Activated T-helper 9 cell treated with anti-CD3 and anti-CD28 coated beads, Interleukin-2, amount 50 U/mL, for 16 hours (primary cell): ENCODE results near the gene RPL15.
"Not testable (repeated sequence)": the region's sequence is repeated elsewhere in the genome, so short reads cannot be mapped to it uniquely, and the experiment has no call there.

Experiments
- DNase-seq: peaks from one replicate; pipeline ENCODE4 v3.0.0-alpha.2; 2020; ENCODE audit warnings: low read depth

Gene RPL15

DNA sequence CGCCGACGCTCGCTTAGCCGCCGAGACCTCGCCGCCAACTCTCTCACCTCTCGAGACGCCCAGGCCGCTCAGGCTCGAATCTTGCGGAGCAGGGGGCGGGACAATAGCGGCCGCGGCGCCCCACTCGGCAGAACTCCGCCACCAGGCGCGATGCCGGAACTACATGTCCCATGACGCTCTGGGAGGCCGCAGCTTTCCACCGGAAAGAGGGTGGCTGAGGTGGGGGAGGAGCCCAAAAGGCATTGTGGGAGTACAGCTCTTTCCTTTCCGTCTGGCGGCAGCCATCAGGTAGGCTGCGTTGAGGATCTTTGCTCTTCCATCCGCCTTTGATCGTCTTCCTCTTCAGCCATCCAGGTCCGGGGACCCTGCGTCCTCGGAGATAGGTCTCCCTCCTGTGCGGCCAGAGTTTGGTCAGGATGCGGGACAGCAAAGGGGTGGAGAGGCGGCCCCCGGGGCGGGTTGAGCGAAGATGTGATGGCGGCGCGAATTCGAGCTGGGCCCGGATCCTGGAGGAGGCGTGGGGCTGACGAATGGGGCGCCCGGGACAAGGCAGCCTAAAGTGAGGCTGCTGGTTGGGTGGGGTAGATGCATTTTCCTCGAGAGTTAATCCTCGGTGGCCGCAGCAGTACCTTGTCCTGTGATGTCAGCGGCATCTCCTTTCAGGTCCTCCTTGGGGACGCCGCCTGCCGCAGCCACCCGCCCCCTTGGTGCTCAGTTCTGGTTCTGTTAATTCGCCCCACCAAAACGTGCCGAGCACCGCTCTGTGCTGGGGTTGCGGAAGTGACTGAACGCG lies at the start of gene RPL15, which contains the start of gene NKIRAS1:
Gene RPL15 (plus strand): TSS at position 247 of the 793 bp plus-strand sequence. CDS start 728 bp downstream, outside the sequence.
Gene NKIRAS1 (minus strand): TSS at position 105 of the 793 bp plus-strand sequence. CDS start 6,086 bp downstream, outside the sequence.
- DNase-seq = peak; percentile 94

DNA sequence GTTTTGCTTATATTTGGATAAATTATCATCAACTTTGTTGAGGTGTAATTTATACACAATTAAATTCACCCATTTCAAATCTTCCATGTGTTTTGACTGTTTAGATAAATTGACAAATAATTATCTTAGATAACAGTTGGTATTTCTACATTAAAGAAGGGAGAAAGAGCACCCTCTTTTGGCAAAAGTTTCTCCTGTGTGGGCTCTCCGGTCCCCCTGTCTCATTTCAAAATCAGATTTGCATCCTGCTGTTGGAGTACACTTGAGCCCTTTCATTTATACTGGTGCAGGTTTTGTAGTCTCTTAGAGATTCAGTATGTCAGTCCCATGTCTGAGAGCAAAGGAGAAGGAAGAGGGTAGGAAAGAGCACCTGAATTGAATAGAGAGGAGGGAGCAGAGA lies 49.5 kb upstream of the RPL15 start:
- no peak for DNase-seq

DNA sequence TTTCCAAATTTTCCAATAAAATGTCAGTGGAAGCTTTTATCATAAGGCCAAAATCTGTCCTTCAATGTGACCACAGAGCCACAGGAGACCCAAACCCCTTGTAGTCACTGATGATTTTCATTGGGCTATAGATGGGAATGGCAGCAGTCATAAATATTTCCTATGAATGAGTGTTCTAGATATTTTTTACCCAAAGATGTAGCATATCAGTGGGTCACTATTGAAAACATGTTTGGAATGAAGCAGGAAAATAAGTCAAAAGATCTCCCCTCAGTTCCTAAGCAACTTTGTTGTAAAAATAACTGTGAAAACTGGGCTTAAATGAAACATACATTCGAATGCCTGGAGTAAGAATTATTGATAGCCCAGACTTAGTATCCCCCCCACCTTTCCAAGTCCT lies 49.1 kb upstream of the RPL15 start:
- DNase-seq = no peak

DNA sequence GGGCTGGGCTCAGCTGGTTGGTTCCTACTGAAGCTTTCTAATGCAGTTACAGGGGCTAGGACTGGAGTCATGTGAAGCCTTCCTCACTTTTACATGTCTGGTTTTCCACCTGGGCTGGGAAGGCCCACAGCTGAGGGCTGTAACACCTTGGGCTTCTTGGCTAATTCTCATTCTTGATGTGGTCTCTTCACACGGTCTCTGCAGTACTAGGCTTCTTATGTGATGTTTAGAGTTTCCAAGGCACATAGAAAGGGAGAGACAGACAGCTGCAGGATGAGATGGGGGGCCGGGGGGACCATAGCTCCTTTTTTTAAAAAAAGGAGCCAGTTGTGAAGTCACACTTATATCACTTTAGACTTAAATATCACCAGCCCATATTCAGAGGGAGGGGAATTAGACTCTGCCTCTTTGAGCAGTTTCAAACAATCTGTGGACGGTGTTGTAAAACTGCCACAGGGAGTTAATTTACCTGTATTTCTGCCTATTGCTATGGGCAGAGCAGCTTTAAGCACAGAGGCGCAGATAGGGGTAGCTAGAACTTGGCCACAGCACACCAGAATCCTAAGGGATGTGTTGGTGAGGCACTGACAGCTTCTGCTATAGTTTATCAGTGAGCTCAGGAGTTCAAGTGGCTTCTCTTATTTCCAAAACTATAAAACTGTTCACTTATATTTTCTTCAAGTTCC lies 46.8 kb upstream of the RPL15 start:
- no peak for DNase-seq

DNA sequence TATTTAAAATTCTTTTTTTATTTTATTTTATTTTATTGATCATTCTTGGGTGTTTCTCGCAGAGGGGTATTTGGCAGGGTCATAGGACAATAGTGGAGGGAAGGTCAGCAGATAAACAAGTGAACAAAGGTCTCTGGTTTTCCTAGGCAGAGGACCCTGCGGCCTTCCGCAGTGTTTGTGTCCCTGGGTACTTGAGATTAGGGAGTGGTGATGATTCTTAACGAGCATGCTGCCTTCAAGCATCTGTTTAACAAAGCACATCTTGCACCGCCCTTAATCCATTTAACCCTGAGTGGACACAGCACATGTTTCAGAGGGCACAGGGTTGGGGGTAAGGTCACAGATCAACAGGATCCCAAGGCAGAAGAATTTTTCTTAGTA lies 46.3 kb upstream of the RPL15 start:
- DNase-seq = not testable (repeated sequence)

DNA sequence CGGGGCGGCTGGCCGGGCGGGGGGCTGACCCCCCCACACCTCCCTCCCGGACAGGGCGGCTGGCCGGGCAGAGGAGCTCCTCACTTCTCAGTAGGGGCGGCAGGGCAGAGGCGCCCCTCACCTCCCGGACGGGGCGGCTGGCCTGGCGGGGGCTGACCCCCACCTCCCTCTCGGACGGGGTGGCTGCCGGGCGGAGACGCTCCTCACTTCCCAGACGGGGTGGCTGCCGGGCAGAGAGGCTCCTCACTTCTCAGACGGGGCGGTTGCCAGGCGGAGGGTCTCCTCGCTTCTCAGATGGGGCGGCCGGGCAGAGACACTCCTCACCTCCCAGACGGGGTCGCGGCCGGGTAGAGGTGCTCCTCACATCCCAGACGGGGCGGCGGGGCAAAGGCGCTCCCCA lies 45.6 kb upstream of the RPL15 start:
- DNase-seq = not testable (repeated sequence)

DNA sequence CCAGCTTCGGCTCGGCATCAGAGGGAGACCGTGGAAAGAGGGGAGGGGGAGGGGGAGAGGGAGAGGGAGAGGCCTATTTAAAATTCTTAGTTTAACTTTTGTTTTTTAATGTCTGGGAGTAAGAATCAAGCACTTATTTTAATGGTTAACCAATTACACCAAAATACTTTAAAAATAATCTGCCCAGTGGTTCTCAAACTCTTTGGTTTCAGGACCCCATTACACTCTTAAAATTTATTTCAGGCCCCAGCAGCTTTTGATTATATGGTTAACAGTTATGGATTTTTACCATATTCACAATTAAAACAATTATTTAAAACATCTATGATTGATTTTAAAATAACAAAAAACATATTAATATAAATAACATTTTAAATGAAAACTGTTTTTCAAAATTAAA lies 44.6 kb upstream of the RPL15 start:
- no peak for DNase-seq

DNA sequence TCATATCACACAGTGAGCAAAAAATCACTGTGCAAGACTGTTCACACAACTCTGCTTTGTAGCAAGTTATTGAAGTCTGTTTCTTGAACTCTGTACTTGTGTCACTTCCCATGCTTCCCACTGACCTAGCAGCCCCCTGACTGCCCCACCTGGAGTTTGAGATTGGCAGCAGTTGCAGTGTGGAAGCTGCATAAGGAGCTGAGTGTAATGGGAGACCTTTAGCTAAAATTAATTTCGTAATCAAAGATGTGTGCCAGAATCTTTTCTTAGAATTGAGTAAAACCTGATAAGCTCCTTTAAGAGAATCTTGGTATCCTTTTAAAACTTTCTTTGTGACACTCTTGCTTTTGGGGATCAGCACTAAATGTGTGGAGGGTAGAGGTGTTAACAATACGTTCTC lies 43.0 kb upstream of the RPL15 start:
- no peak for DNase-seq

DNA sequence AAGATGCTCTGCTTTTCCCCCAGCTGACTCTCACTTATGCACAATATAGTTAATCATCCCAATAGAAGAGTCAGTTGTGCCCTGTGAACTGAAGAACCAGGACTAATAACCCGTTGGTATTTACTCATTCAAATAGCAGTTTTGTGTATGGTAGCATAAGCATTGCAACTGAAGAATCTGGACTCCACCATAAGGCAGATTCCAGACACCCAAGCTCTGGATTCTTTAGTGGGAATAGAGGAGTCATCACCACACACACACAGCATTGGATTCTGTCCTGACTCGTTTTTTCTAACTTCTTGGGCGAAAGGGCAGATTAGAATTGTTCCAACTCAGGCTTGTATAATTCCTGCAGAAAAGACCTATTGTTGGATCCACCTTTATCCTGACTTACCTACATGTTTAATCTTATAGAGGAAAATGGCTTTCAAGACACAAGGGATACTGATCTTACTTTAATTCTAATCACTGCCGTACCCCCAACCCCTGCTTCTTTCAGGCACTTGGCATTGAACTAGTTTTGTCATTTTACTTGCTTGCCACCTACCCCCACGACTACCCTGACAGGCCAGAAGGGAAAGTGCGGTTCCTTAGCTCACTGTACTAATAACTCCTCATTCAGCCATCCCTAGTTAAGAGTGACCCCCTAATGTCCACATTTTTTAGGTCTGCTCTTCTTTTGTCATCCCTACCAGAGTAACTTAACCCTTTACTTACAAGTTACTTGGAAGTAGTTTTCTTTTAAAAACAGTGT lies 42.4 kb upstream of the RPL15 start:
- no peak for DNase-seq

DNA sequence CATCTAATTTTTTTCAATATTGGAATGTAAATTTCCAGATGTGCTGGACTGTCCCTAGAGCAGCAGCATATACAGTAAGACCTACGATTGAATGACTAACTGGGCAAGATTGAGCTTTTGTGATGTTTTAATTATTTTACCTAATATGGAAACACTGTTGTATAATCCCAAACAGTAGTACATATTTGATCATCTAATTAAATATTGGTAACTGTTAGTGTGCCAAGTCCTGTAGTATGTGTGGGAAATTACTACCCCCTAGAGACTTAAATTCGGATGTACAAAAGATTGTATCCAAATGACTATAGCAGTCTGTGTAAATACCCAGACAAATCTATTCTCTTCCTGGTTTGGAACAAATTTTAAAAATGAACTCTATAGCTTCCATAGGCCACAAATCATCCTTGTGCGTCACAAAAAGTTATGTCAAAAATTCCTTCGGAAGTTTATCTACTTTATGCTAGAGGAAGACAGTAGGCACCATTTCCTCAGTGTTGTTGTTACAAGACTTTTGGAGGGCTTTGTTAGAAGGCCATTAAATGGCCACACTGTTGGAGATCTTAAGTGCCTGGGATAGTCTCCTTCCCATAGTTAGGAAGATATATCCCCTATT lies 41.7 kb upstream of the RPL15 start:
- no peak for DNase-seq

DNA sequence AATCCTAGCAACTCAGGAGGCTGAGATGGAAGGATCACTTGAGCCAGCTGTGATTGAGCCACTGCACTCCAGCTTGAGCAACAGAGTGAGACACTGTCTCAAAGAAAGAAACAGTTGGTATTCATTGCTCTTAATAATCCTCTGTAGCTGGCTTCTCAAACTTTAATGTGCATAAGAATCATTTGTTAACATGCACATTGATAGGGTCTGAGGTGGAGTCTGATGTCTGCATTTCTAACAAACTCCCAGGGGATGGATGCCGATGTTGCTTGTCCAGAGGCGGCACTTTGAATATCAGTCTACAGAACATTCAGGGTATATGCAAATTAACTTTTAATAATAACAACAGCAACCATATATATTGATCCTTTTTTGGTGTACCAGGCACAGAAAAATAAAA lies 40.0 kb upstream of the RPL15 start:
- no peak for DNase-seq

DNA sequence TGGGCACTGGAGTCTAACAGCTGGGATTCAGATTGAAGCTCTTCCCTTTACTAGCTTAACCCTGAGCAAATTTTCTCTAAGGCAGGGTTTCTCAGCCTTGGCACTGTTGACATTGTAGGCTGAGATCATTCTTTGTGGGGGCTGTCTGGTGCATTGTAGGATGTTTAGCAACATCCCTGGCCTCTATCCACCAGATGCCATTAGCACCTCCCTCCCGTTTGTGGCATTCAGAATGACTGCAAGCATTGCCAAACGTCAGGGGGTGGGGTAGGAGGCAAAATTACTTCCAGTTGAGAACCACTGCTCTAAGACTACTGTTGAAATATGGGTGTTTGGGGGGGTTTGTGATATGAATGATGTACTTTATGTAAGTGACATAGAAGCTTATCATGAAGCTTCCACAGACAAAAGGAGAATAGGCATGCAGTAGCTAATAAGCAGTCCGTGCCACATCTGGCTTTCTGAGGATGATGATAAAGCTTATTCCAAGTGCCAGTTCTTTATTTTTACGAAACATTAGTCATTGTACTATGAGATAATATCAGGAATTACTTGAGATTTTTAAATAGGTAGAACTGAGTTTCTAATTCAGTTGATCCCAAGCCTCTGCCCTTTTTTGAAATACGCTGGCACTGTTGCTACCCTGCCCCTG lies 39.5 kb upstream of the RPL15 start:
- DNase-seq = no peak

DNA sequence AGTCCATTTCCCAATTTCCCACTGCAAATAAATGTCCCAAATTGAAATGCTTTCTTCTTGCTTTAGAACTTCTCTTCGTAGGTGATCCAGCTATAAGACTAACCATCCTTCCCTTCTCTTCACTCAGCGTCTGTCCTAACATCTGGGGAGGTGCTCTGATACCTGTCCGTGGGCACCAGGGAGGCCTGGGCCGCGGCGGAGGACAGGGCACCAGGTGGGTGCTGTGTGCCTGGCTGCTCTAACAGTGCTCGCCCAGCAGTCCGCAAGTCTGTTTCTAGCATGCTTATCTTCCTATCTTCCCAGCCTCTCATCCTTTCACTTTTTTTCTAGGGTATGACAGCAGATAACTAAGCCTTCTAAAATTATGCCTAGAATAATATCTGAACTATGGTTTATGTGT lies 37.4 kb upstream of the RPL15 start:
- DNase-seq = no peak

DNA sequence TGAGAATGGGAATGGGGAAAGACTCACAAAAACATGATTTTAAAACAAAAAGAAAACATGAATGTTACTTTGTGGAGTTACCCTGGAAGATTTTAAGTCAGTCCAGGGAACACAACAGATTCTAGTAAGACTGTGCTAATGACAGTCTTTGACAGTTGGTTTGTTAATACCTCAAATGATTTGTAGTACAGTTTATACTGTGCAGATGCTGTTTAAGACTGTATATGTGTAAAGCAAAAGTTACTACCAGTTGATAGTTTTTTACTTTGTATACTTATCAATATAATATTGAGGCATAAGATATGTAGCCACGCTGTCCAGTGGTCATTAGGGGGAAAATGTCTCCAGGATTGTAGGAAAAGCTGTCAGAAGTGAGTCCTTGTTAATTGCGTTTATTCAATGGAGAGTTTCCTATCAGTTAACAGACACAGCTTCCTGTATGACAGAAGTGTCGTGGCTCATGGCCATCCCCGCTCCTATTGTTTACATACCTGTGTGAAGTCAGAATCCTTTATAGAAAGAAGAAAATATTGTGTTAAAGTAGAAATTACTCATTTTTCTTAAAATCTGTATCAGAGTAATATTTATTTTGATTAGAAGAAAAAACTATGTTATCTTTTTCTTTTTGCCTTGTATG lies 36.1 kb upstream of the RPL15 start:
- no peak for DNase-seq

DNA sequence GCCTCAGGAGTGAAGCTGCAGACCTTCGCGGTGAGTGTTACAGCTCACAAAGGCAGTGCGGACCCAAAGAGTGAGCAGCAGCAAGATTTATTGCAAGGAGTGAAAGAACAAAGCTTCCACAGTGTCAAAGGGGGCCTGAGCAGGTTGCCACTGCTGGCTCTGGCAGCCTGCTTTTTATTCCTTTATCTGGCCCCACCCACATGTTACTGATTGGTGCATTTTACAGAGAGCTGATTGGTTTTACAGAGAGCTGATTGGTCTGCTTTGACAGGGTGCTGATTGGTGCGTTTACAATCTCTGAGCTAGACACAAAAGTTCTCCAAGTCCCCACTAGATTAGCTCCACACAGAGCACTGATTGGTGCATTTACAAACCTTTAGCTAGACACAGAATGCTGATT lies 34.9 kb upstream of the RPL15 start:
- not testable (repeated sequence) for DNase-seq

DNA sequence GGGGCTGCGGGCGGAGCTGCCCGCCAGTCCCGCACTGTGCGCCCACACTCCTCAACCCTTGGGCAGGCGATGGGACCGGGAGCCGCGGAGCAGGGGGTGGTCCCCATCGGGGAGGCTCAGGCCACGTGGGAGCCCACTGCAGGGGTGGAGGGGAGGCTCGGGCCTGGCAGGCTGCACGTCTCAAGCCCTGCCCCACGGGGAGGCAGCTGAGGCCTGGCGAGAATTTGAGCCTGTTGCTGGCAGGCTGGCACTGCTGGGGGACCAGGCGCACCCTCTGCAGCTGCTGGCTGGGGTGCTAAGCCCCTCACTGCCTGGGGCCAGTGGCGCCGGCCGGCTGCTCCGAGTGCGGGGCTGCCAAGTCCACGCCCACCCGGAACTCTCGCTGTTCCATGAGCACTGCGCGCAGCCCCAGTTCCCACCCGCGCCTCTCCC lies 34.4 kb upstream of the RPL15 start:
- no peak for DNase-seq

DNA sequence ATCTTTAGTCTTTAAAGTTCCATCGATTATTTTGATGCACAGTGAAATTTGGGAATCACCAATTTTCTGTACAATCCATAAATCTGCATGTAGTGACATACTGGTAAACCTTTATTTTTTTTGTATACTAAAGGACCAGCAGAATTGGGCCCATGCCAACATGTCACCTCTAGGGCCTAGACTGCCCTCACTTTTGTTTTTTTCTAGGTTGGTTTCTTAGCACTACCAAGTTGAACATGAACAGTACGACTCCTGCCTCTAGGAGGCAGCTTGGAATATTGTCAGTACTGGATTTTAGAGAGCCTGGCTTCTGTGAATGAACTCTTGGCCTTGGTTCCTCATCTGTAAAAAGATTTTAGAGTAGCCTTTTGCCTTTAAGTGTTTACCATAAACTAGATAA lies 32.5 kb upstream of the RPL15 start:
- no peak for DNase-seq

DNA sequence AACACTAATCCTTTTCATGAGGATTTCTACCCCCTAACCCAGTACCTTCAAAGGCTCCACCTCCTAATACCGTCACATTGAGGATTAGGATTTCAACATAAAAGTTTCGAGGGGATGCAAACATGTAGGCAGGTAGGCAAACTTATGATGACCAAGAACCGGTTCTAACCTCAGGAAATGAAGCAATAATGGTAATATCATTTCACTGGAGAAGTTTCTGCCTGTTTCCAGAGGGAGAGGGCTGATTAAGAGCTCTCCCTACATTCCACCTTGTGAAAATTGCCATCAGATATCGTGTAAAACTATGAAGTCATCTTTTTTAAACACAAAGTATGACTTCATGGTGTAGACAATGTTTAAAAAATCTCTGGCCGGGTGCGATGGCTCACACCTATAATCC lies 31.7 kb upstream of the RPL15 start:
- no peak for DNase-seq

DNA sequence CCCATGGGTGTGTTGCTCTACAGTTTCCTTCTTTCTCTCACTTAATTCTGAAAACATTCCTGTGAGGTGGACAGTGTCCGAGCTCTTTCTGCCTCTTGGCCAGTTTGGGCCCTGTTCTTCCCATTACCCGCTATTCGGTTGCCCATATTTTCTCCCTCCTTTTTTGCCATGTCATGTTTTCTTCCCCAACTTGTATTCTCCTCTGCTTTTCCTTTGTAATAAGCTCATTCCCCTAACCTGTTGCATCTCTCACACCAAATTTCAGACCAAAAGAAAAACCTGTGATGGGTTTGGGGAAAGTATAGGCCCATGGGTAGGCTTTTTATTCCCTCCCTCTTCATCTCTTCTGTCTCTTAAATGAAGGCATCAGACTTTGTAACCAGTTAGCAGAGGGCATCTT lies 30.6 kb upstream of the RPL15 start:
- no peak for DNase-seq

DNA sequence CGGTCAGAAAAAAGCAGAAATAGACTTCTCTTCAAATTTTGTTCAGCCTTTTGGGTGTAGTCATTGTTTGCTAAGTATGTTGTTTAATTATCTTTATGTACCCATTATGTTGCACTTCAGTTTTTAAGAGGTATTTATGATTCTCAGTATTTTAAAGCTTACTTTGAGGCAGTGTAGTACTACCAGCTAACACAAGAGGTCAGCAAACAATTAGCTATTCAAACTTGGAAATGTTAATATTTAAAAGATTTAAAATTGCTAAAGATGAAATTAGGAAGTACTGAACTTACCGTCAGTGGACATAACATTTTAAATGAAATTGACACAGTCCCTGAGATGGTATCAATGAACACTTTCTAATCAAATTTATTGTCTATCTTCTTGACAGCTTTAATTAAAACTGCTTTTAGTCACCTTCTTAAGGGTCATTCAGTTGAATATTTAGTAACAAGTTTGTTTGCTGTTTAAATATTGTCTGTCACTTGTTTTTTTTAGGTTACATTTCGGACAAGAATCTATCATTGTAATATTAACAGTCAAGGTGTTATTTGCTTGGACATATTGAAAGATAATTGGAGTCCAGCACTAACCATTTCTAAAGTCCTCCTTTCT lies 28.2 kb upstream of the RPL15 start:
- DNase-seq = no peak

DNA sequence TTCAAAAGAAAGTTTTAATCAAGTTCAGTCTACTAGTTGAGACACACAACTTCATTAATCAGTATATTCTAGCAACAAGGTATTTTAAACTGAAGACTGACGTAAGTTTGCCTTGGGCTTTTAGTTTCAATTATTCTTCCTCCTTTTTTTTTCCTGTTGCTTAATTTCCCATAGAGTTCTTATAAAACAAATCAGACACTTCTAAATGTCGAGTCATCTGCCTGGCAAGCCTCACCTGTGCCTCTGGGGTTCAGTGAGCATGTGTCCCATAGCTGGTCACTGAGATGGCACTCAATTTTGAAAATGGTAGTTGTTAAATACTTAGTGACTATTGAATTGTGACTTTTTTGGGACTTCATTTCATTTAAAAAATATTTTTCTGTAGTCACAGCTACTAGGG lies 27.5 kb upstream of the RPL15 start:
- DNase-seq = no peak
